Activated naive CD4-positive, alpha-beta T cell treated with anti-CD3 and anti-CD28 coated beads for 36 hours (primary cell): Measurements from ENCODE around the gene INAFM2. TPM values are rescaled to one million over a fixed set of nuclear protein-coding genes. Genes with fewer than 3 reads are reported as not detected.

ENCODE experiments used
- CTCF ChIA-PET: fragments of 350-600 bp; sonication (Branson Sonifier 250); formaldehyde crosslinking; loops from one replicate; lab custom pipeline; 2021; ENCODE audit warnings: antibody characterized with exemption; lab: Charles Lee
- DNase-seq: peaks from one replicate; pipeline ENCODE4 v3.0.0-alpha.2; 2020
- H3K27ac Mint-ChIP-seq: one replicate; pipeline ENCODE4 v1.8.0; 2021; ENCODE audit warnings: mild to moderate bottlenecking, mixed read lengths
- H3K27me3 Mint-ChIP-seq: one replicate; pipeline ENCODE4 v1.8.0; 2021; ENCODE audit warnings: low read depth, mixed read lengths
- H3K36me3 Mint-ChIP-seq: one replicate; pipeline ENCODE4 v1.8.0; 2021; ENCODE audit warnings: low read depth, mixed read lengths
- H3K4me1 Mint-ChIP-seq: one replicate; pipeline ENCODE4 v1.8.0; 2021; ENCODE audit warnings: low read depth, mixed read lengths
- H3K4me3 Mint-ChIP-seq: one replicate; pipeline ENCODE4 v1.8.0; 2021; ENCODE audit warnings: mild to moderate bottlenecking, moderate library complexity, mixed read lengths
- H3K9me3 Mint-ChIP-seq: one replicate; pipeline ENCODE4 v1.8.0; 2021; ENCODE audit warnings: mixed read lengths
- intact Hi-C: fragments of 100-400 bp; cut with micrococcal nuclease; formaldehyde crosslinking; loops from one replicate; pipeline ENCODE4 v1.15.1; 2023
- total RNA-seq, 2 experiments: library from RNA; stranded (reverse); gene quantifications; one replicate each; pipeline ENCODE4 v1.2.3, GENCODE V29; 2021

Gene INAFM2
- total RNA-seq, 2 experiments from 2014 or later = 4.9 to 6.5 TPM

DNA sequence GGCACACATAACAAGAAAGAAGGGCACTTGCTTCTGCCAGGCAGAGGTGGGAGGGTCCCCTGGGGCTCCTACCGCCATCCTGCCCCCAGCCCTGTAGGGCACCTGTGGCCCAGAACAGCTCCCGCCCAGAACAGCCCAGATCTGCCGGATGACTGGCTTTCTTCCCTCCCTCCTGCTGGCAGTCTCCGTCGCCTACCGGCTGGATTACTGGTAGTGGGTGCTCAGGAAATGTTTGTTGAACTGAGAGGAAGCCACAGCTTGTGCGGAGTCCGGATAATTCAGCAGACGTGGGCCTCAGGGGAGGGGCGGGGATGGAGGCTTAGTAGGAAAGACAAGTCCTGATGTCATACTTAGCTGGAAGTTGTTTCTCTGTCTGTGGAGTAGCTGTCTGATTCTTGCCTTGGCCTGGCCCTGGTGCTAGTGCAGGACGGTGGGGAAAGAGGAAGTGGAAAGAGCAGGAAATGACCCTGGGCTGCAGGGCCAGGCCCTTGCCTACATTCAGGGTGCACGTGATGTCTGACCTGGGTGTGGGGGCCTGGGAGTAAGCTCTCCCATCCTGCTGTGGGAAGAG is 10.5 kb downstream of the INAFM2 start:
- Mint-ChIP-seq H3K36me3 (no peaks in the 10 kb centered on the region), H3K27ac (no peak overlapping the region), H3K4me3 (peak overlapping the region; percentile 29), H3K27me3 (no peaks in the 10 kb centered on the region), H3K4me1 (peaks cover 17% of the 10 kb centered on the region), H3K9me3 (no peaks in the 10 kb centered on the region)
- CTCF ChIA-PET = interaction anchor here (0.6 to 19.2 kb wide), 5 partner anchors 7 to 92 kb away, joined by 3 to 448 read pairs (median 130); partner anchors contain the start of genes INAFM2 and PLCB2
- intact Hi-C loops = no loop called here
- peak; percentile 70 for DNase-seq

GRCh38 chr15:40334541-40334940 is 11.0 kb downstream of the INAFM2 start:
- no peaks in the 10 kb centered on the region for H3K27me3 Mint-ChIP-seq
- H3K36me3 Mint-ChIP-seq = no peaks in the 10 kb centered on the region
- H3K4me3 Mint-ChIP-seq = no peak overlapping the region
- H3K9me3 Mint-ChIP-seq = no peaks in the 10 kb centered on the region
- intact Hi-C loops = no loop called here
- CTCF ChIA-PET = interaction anchor here (0.6 to 19.2 kb wide), 5 partner anchors 7 to 91 kb away, joined by 3 to 448 read pairs (median 130); partner anchors contain the start of genes INAFM2 and PLCB2
- no peak for DNase-seq
- H3K4me1 Mint-ChIP-seq = peaks cover 17% of the 10 kb centered on the region
- H3K27ac Mint-ChIP-seq = no peak overlapping the region

DNA sequence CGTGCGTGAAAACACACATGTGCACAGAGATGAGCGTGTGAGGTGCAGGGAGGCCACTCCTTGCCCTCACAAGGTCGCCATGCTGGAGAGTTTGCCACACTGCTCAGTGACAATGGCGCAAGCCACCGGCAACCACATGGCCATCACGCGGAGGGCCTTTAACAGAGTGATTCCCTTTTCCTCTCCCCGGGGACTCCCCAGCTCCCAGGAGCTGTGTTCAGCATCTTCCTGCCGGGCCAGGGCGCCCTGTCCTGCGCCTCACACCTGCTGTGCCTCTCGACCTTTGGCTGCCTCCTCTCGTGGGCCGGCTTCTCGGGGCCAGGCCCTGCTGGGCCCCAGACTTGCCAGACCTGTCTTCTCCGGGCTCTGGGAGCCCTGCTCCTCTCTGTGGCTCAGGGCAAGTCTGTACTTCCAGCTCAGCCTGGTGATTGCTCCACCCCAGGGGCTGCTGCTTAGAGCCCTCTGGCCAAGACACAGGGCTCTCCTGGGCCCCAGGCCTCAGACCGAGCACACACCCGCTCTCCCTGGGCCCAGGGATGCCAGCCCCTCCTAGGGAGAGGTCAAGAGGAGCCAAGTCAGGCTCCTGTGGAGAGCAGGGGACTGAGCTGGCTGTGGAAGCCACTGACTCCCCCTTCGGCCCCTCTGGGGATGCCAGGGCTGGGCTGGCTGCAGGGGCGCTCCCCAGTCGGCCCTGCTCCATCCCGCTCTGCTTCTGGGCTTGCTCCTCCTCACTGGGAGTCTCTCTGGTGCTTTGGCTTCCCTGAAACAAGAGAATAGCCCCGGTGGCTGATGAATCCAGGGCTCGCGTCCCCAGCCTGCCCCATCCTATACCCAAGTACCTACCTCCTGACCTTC is 11.7 kb downstream of the INAFM2 start:
- Mint-ChIP-seq H3K4me3 (no peak overlapping the region), H3K27ac (no peak overlapping the region), H3K27me3 (no peaks in the 10 kb centered on the region), H3K4me1 (peaks cover 17% of the 10 kb centered on the region), H3K36me3 (no peaks in the 10 kb centered on the region), H3K9me3 (no peaks in the 10 kb centered on the region)
- CTCF ChIA-PET = interaction anchor here (2.8 to 19.2 kb wide), 5 partner anchors 8 to 86 kb away, joined by 20 to 448 read pairs (median 214); partner anchors contain the start of genes INAFM2 and PLCB2
- intact Hi-C loops = no loop called here
- DNase-seq = no peak

DNA sequence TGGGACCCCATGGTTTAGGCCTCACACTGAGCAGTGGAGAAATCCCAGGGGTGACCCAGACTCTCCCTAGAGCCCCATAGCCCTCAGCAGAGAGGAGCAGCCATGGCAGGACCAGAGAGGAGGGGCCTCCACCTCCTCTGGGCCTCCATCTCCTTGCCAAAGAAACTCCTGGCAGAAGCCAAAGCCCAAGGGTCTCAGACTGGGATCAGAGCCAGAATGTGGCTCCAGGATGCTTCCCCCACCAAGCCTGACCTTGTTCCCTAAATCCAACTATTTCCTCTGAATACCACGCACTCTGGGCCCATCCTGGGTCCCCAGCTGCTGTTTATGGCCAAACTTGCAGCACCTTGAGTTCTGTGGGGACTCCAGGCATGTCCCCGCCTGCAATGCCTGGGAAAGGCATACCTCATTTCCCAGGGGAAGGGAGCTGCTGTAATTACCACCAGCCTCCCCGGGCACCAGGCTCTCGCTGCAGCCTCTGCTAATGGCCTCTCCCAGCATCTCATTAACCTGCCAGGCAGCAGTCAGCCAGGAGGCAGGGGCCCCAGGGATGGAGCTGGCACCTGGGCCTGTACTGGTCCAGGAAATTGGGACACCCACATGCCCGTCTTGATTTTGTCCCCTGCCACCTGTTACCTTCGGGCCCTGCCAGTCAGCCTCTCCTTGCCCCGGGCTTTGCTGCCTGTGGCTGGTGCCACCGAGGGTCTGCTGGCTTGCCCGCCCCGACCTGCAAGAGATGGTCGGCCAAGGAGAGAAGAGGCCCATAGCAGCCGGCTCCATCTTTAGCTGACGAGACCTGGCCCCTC is 12.6 kb downstream of the INAFM2 start:
- Mint-ChIP-seq H3K27me3 (no peaks in the 10 kb centered on the region), H3K9me3 (no peaks in the 10 kb centered on the region), H3K27ac (no peak overlapping the region), H3K4me3 (no peak overlapping the region), H3K4me1 (peaks cover 17% of the 10 kb centered on the region), H3K36me3 (no peaks in the 10 kb centered on the region)
- intact Hi-C loops = no loop called here
- CTCF ChIA-PET = interaction anchor here (0.8 to 19.2 kb wide), 12 partner anchors 8 to 289 kb away, joined by 3 to 448 read pairs (median 12); partner anchors contain the start of genes ANKRD63, INAFM2 and PLCB2
- no peak for DNase-seq

GRCh38 chr15:40336744-40337122 is 13.2 kb downstream of the INAFM2 start:
- Mint-ChIP-seq H3K9me3 (no peaks in the 10 kb centered on the region), H3K36me3 (no peaks in the 10 kb centered on the region), H3K4me1 (peaks cover 17% of the 10 kb centered on the region), H3K27me3 (no peaks in the 10 kb centered on the region), H3K4me3 (no peak overlapping the region), H3K27ac (no peak overlapping the region)
- intact Hi-C loops = no loop called here
- CTCF ChIA-PET = interaction anchor here (0.7 to 19.2 kb wide), 17 partner anchors 10 to 415 kb away, joined by 3 to 448 read pairs (median 4); partner anchors contain the start of genes ANKRD63, INAFM2, PHGR1 and PLCB2
- DNase-seq = peak; percentile 38

GRCh38 chr15:40337597-40337996 is 14.1 kb downstream of the INAFM2 start:
- CTCF ChIA-PET = interaction anchor here (0.6 to 19.2 kb wide), 37 partner anchors 9 to 414 kb away, joined by 3 to 448 read pairs (median 4); partner anchors contain the start of genes ANKRD63, INAFM2, IVD and KNL1
- no peaks in the 10 kb centered on the region for H3K36me3 Mint-ChIP-seq
- H3K9me3 Mint-ChIP-seq = no peaks in the 10 kb centered on the region
- H3K27me3 Mint-ChIP-seq = no peaks in the 10 kb centered on the region
- intact Hi-C loops = no loop called here
- H3K4me1 Mint-ChIP-seq = peaks cover 17% of the 10 kb centered on the region
- H3K27ac Mint-ChIP-seq = no peak overlapping the region
- H3K4me3 Mint-ChIP-seq = no peak overlapping the region
- no peak for DNase-seq

DNA sequence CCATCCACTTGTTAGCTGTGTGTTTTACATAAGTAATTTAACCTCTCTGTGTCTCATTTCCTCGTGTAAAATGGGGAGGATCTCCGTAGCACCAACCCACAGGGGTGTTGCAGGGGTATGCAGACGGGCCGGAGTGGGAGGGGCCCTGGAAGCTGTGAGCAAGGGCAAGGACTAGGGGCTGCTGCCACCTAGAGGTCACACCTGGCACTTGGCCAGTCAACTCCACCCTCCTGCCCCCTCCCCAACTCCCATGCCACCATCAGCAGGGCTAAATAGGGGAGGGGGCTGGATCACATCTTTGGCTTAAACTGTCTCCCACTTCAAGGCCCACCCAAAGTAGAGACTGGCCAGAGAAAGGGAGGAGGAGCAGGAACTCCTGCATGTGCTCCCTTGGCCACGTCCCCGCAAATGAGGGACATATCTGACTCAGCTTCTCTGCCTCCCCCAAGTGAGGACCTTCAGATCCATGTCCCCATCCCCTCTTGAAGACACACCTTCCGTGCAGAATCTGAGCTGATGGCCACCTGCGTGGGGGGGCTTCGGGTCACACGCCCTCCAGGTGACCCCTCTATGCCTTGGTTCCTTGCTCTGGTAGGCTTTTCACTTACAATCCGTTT is 14.7 kb downstream of the INAFM2 start:
- Mint-ChIP-seq H3K9me3 (no peaks in the 10 kb centered on the region), H3K4me3 (no peak overlapping the region), H3K27ac (no peak overlapping the region), H3K4me1 (peaks cover 17% of the 10 kb centered on the region), H3K27me3 (no peaks in the 10 kb centered on the region), H3K36me3 (no peaks in the 10 kb centered on the region)
- intact Hi-C loops = loop anchor here (1.0 kb wide), 2 partner anchors 17 to 59 kb away; no protein-coding TSS in a partner anchor
- peak; percentile 82 for DNase-seq
- CTCF ChIA-PET = interaction anchor here (0.6 to 19.2 kb wide), 37 partner anchors 9 to 299 kb away, joined by 3 to 448 read pairs (median 4); partner anchors contain the start of genes ANKRD63, INAFM2, IVD and KNL1

- no peaks in the 10 kb centered on the region for H3K27me3 Mint-ChIP-seq
- H3K4me1 Mint-ChIP-seq = peaks cover 11% of the 10 kb centered on the region
- intact Hi-C loops = loop anchor here (1.0 kb wide), 2 partner anchors 18 to 60 kb away; no protein-coding TSS in a partner anchor
- CTCF ChIA-PET = interaction anchor here (1.1 to 19.2 kb wide), 15 partner anchors 11 to 241 kb away, joined by 3 to 448 read pairs (median 5); partner anchors contain the start of genes BAHD1, INAFM2, PAK6 and PHGR1
- no peak for DNase-seq
- H3K27ac Mint-ChIP-seq = no peak overlapping the region
- H3K9me3 Mint-ChIP-seq = no peaks in the 10 kb centered on the region
- H3K36me3 Mint-ChIP-seq = no peaks in the 10 kb centered on the region
- H3K4me3 Mint-ChIP-seq = no peak overlapping the region
Observed at GRCh38 chr15:40338921-40339620, 15.6 kb downstream of the INAFM2 start.

GRCh38 chr15:40339621-40339945 is 16.1 kb downstream of the INAFM2 start:
- H3K27ac Mint-ChIP-seq = no peak overlapping the region
- no peaks in the 10 kb centered on the region for H3K9me3 Mint-ChIP-seq
- CTCF ChIA-PET = interaction anchor here (1.1 to 19.2 kb wide), 10 partner anchors 10 to 113 kb away, joined by 3 to 448 read pairs (median 16); partner anchors contain the start of genes BAHD1, INAFM2, PHGR1 and PLCB2
- no peaks in the 10 kb centered on the region for H3K36me3 Mint-ChIP-seq
- intact Hi-C loops = no loop called here
- H3K27me3 Mint-ChIP-seq = no peaks in the 10 kb centered on the region
- DNase-seq = no peak
- no peak overlapping the region for H3K4me3 Mint-ChIP-seq
- peaks cover 6% of the 10 kb centered on the region for H3K4me1 Mint-ChIP-seq

DNA sequence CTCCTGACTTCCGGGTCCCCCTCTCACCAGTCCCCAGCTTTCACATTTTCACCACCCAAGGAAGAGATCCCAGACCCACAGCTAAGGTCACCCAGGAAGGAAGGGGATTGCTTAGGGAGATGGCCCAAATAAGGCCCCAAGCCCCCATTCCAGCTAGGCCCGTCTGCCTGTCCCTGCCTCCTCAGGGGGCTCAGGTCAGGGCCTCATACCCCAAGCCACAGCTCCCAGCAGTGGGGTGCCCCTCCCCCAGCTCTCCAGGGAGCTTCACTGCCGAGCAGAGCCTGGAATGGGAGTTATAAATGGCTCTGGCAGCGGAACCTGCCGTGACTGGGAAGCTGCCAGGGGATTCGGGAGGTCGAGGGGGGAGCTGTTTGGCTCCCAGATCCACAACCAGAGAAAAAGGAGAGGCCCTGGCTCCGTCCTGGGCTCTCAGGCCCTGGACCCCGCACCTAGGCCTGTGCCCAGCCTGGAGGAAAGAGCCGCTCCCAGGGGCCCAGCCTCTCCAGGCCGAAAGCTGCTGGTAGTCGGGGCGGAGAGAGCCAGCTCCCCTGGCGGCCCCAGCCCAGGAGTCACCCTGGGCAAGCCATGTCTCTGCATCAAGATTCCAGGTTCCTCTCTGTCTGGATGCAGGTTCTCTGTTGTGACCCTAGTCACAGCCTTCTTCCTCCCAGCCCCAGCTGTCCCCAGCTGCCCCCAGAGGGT is 16.7 kb downstream of the INAFM2 start:
- intact Hi-C loops = loop anchor here (5.0 kb wide), 1 partner anchor 33 kb away; the partner anchor contains the start of gene PLCB2
- H3K27me3 Mint-ChIP-seq = no peaks in the 10 kb centered on the region
- H3K4me3 Mint-ChIP-seq = no peak overlapping the region
- CTCF ChIA-PET = interaction anchor here (0.7 to 19.2 kb wide), 10 partner anchors 10 to 123 kb away, joined by 3 to 448 read pairs (median 4); partner anchors contain the start of genes BAHD1, INAFM2 and PLCB2
- no peak for DNase-seq
- no peaks in the 10 kb centered on the region for H3K36me3 Mint-ChIP-seq
- no peaks in the 10 kb centered on the region for H3K9me3 Mint-ChIP-seq
- no peak overlapping the region for H3K27ac Mint-ChIP-seq
- peaks cover 5% of the 10 kb centered on the region for H3K4me1 Mint-ChIP-seq
